GM12801 (cell line): Measurements from ENCODE around the gene GPR37L1.

Experiments used
- TF ChIP-seq, protein P1 (sequence below): IDR thresholded peaks from one replicate; pipeline ENCODE4 v1.5.1; 2011; ENCODE audit warnings: control low read depth; ENCODE audit not compliant: insufficient read length; ENCODE audit errors: extremely low read depth

The GPR37L1 gene

DNA sequence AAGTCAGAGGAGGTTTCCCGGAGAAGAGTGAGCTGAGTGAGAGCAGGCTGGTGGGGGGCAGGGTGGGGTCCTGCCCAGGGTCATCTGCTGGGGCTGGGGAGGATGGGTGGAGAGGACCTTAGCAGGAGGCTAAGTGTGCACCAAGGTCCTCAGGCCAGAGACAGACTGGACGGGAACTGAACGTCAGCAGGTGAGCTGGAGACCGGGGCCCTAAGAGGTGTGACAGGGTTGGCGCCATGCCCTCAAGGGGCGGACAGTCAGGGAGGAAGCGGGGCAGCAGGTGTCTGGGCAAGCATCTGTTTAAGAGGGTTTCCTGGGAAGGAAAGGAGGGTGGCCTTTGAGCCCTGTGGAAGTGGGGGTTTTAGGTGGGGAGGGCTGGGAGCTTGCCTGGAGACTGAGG is 51.3 kb downstream of the GPR37L1 start:
- TF ChIP-seq, protein P1, sequence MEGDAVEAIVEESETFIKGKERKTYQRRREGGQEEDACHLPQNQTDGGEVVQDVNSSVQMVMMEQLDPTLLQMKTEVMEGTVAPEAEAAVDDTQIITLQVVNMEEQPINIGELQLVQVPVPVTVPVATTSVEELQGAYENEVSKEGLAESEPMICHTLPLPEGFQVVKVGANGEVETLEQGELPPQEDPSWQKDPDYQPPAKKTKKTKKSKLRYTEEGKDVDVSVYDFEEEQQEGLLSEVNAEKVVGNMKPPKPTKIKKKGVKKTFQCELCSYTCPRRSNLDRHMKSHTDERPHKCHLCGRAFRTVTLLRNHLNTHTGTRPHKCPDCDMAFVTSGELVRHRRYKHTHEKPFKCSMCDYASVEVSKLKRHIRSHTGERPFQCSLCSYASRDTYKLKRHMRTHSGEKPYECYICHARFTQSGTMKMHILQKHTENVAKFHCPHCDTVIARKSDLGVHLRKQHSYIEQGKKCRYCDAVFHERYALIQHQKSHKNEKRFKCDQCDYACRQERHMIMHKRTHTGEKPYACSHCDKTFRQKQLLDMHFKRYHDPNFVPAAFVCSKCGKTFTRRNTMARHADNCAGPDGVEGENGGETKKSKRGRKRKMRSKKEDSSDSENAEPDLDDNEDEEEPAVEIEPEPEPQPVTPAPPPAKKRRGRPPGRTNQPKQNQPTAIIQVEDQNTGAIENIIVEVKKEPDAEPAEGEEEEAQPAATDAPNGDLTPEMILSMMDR, result no peak

DNA sequence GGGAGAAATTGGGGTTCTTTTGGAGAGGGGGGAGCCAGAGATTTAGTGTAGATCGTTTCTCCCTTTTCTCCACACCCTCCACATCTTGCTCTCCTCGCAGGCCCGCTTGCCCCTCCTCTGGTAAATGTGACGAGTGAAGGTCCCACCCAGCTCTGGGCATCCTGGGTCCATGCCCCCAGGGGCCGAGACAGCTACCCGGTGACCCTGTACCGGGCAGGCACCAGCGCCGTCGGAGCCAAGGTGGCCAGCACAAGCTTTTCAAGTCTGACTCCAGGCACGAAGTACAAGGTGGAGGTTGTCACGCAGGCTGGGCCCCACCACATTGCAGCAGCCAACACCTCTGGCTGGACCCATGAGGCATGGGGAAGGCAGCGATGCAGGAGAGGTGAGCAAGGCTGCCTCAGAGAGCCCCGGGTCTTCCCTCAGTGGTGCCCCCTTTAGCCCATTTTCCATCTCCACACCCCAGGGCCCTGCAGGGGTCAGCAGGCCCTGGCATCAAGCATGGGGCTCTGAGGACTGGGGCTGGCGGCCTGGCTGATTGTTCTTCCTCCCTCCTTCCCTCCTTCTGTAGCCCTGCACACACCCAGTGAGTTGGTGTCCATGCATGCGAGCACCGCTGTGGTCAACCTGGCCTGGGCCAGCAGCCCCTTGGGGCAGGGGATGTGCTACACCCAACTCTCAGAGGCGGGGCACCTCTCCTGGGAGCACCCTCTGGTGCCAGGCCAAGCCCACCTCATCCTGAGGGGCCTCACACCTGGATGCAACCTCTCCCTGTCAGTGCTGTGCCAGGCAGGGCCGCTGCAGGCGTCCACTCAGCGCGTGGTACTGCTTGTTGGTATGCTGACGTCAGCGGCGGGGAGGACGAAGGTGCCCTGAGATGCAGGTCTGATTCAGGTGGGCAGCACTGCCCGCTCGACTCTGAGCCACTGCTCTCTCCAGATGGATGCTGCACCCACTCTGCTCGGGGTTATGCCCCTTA is 54.5 kb downstream of the GPR37L1 start:
- TF ChIP-seq, protein P1, result no peak

DNA sequence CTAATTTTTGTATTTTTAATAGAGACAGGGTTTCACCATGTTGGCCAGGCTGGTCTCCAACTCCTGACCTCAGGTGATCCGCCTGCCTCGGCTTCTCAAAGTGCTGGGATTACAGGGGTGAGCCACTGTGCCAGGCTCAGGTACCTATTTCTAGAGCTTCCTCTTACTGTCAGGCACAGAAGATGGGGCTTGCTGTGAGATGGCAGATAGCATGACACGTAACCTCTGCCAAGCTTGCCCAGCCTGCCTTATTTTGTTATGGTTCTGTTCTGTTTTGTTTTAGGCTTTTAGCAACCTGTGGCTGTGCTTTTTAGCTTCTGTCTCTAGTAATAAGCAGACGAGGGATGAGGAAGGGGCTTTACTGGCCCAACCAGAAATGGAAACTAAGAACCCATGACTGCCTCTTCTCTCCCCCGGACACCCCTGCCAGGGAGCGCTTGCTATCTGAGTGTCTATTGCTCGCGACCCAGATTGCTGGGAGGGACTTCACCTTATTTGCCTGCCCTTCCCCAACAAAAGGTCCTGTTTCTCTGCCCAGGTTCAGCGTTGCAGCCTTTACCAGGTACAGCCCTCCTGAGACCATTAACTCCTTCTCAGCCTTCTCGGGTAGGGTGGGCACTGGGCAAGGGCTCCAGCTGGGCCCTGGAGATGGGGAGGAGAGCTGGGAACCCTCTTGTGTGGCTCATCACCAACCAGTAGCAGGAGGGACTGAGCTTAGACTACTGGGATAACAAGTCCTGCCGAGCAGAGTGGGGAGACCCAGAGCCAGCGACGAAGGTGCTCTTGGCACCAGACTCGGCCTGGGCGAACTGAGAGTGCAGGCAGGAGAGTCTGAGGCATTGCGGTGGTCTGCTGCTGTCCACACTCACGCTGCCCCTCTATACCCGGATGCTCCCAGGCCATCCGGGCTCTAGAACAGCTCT is 57.4 kb downstream of the GPR37L1 start:
- TF ChIP-seq, protein P1, result no peak

DNA sequence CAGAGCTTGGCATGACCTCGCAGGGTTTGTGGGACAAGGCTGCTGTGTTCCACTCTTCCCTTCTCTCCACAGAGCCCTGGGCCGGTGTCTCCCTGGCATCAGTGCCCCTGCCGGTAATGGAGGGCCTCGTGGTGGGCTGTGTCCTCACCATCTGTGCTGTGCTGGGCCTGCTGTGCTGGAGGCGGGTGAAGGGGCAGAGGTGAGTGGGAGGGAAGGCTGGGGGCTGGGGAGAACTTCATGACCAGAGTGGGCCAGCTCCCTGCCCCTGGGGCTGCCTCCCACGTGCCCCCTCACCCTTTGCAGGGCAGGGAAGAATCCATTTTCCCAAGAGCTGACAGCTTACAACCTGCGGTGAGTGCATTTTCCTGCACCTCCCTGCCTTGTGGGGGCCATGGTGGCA is 58.9 kb downstream of the GPR37L1 start:
- TF ChIP-seq, protein P1, result no peak

- TF ChIP-seq, protein P1, result no peak
These were observed 59.5 kb downstream of the GPR37L1 start for GRCh38 chr1:202182040-202182877.
